Tibial nerve (tissue), 3 donors: ENCODE measurements around the gene GSE1.

Source experiments
- CTCF ChIP-seq, 5 experiments: fragments of 200-600 bp in 3 of 5; fragments of 450-650 bp in 2 of 5; sonication (generic) in 3 of 5; IDR thresholded peaks; one replicate each; pipeline ENCODE4 v1.5.1; 2016 to 2019; ENCODE audit warnings: antibody characterized with exemption in 5 of 5, mild to moderate bottlenecking in 3 of 5, moderate library complexity in 2 of 5
- POLR2A ChIP-seq, 2 donors: fragments of 450-650 bp; IDR thresholded peaks; one replicate each; pipeline ENCODE4 v1.6.1; 2017; ENCODE audit warnings: antibody characterized with exemption in 2 of 2, mild to moderate bottlenecking in 2 of 2, moderate library complexity in 2 of 2

- TF ChIP-seq CTCF (IDR thresholded peaks at IDR 0.05) (no peak), POLR2A (IDR thresholded peaks at IDR 0.05) (no peak)
Measured at GRCh38 chr16:85590506-85590832, 22.7 kb upstream of the GSE1 start.
